NCI-H1417 (cell line): ENCODE results near the gene RAMP2.
"Not testable (repeated sequence)": the region's sequence is repeated elsewhere in the genome, so short reads cannot be mapped to it uniquely, and the experiment has no call there.

Experiments
- DNase-seq, 3 experiments: peaks; one replicate each; lab custom pipeline; 2025; lab: John Stamatoyannopoulos, UW

RAMP2 gene

DNA sequence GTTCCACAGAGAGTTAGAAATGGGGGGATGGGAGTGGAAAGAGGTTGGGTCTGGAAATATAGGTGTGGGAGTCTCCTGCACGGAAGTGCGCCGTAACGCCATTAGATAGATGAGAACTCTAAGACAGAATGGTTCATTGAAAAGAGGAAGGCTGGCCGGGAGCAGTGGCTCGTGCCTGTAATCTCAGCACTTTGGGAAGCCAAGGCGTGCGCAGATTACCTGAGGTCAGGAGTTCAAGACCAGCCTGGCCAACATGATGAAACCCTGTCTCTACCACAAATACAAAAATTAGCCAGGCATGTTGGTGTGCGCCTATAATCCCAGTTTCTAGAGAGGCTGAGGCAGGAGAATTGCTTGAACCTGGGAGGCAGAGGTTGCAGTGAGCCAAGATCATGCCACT, 7.0 kb downstream of the RAMP2 start:
- DNase-seq = not testable (repeated sequence)

DNA sequence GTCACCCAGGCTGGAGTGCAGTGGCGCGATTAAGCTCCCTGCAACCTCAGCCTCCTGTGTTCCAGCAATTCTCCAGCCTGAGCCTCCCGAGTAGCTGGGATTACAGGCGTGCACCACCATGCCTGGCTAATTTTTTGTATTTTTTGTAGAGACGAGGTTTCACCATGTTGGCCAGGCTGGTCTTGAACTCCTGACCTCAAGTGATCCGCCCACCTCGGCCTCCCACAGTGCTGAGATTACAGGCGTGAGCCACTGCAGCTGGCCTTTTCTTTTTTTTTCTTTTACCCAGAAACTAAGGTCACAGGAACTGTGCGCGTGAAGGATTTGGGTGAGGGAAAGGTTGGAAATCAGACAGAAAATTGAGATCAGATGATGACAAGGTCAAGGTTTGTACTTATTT, 8.9 kb downstream of the RAMP2 start:
- DNase-seq = not testable (repeated sequence)

DNA sequence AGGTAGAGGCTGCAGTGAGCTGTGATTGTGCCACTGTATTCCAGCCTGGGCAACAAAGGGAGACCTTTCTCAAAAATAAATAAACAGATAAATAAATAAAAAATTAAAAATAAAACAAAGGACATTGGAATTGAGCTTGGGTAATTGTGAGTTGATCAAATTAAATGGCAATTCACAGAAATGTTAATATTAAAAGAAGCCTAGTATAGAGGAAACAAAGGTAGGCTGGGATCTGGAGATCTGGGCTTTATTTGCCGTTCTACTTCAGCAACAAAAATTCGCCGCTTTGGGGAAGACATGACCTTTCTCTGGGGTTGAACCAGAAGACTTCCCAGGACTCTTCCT, 11.9 kb downstream of the RAMP2 start:
- no peak for DNase-seq

DNA sequence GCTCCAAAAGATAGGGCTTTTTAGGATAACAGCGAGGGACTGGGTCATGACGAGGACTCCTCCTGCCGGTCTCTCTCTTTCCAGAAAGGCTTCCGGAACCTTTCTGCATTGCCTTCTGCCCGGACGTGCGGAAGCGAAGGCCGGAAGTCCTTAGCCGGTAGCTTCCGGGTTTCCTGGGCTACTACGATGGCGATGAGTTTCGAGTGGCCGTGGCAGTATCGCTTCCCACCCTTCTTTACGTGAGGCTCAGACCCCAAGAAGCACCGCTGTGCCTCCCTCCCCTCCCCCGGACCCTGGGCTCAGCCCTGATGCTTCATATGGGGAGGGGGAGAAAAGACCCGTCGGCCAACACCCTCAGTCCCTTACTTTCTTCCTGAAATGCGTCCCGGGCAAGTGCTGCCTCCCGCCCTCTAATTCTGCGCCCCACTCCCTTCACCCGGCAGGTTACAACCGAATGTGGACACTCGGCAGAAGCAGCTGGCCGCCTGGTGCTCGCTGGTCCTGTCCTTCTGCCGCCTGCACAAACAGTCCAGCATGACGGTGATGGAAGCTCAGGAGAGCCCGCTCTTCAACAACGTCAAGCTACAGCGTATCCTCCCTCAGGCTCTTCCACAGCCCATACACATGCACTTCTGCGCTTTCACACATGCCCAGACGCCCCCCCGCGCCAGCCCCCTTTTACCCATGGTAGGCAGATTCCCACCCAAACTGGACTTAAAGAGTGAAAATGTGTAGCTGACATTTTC, 12.4 kb downstream of the RAMP2 start, which contains the start of gene VPS25:
Gene VPS25 (plus strand): TSS at position 160 of the 746 bp plus-strand sequence. CDS start 27 bp downstream, at position 187.
- DNase-seq = peak; percentile 79 to 88 (median 86)

DNA sequence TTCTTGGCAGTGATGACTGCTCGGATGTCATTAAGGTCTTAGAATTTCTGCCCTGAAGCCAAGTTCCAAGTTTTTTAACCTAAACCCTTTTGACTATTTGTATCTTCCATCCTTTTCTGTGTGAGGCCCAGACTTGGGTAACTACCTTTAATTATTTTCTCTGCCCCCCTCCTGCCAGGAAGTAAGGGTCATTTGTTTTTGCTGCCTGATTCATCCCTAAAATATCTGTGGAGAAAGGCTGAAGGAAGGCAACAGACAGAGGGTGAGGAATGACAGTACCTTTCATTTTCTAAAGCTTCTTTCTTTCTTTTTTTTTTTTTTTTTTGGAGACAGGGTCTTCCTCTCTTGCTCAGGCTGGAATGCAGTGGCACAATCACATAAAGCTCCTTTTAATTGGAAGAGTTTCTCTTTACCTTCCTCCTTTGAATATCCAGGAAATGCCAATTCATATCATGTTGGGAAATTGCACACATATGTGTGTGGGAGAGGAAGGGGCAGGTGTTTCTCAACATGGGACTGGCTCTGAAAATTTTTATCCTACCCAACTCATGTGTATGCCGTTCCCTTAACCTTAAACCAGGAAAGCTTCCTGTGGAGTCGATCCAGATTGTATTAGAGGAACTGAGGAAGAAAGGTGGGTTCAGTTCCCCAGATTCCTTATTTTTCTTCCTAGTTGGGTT, 13.2 kb downstream of the RAMP2 start:
- no peak for DNase-seq

DNA sequence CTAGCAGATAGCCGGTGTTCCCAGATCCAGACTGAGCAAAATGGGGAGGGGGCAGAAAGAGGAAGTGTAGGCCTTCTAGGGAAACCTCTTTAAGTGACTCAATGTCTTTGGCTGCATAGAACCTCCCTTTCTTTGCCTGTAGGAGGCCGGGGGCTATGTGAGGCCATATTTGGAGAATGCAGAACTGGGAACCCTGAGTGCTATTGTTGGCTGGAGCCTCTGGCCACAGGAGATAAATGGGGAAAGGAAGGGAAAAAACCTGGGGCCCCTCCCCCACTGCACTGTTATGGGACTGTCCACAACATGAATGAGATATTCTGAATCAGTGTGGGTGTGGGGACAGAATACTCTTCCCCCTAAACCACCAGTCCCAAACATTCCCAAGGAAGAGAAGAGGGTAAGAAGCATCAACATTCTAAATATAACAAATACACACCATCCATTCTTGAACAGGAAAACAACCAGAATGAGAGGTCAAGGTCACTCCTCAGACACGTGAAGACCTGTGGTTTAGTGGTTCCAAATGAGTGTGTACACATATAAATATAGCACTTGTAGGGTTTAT, 14.6 kb downstream of the RAMP2 start:
- DNase-seq = peak in 1 of 3 experiments; percentile 8

DNA sequence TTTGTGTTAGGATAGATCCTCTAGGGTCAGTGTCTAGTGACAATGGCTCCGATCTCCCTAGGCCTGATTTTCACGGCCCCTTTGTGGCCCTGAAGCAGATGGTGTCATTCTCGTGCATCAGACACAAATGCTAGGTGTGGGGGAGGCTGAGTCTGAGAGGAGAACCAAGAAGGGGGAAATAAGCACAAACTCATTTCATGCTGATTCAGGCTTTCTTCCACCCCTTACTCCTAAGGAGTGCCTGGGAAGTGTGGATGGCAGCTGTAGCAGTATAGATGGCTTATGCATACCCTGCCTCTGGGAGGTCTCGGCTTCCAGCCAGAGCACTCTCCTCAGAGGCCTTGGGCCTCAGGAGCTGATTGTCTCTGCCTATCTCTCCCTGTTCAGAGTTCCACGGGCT, 17.5 kb downstream of the RAMP2 start:
- no peak for DNase-seq

DNA sequence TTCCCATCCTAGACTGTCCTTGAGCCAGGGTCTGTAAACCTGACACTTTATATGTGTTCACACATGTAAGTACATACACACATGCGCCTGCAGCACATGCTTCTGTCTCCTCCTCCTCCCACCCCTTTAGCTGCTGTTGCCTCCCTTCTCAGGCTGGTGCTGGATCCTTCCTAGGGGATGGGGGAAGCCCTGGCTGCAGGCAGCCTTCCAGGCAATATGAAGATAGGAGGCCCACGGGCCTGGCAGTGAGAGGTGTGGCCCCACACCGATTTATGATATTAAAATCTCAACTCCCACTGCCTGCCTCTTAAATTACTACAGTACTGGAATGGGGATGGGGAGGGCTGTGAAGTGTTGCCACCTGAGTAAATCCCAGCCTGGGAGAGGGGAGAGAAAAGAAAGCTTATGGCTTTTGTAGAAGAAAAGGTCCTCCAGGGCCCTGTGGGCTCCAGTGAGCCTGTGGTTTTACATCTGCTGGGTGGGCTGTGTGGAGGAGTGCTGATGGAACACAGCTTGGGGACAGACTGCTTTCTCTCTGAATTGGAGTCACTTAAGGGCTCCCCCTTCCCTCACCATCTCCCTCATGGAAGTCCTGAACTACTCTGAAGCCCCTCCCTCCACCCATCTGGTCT, 18.4 kb downstream of the RAMP2 start:
- no peak for DNase-seq

DNA sequence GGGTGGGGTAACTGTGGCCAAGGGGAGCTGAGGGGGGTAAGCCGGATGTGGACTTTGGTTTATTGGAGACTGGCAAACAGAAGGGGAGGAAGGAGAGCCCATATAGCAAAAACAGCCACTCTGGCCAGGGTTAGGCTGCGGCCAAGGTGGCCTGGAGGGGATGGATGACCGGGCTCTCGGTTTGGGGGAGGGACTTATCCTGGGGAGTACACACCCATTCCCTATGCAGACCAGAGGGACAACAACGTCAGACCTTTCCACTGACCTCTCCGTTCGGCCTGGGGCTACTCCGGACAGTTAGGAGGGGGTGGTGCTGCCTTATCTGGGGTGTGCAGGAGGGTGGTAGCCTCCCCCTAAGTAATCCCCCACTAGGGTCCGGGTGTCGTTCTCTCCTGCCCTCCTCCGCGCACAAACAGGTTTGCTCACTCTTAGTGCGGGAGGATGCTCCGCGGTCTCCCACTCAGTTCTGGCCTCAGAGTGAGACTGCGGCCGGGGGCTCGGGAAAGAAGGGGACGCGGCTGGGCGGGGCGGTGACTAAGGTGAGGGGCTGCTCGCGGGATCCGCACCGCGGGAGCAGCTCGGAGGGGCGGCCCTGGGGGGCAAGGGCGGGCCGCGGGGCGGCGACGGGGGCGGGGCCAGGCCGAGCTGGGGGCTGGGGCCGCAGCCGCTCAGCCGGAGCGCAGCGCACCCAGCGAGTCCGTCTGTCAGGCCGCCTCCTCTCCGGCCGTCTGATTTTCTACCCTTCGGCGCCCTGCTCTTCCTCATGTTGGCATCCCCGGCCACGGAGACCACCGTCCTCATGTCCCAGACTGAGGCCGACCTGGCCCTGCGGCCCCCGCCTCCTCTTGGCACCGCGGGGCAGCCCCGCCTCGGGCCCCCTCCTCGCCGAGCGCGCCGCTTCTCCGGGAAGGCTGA, 19.2 kb downstream of the RAMP2 start, which contains the start of gene WNK4:
Gene WNK4 (plus strand): TSS at position 675 of the 915 bp plus-strand sequence. CDS start 89 bp downstream, at position 764.
- DNase-seq = no peak

DNA sequence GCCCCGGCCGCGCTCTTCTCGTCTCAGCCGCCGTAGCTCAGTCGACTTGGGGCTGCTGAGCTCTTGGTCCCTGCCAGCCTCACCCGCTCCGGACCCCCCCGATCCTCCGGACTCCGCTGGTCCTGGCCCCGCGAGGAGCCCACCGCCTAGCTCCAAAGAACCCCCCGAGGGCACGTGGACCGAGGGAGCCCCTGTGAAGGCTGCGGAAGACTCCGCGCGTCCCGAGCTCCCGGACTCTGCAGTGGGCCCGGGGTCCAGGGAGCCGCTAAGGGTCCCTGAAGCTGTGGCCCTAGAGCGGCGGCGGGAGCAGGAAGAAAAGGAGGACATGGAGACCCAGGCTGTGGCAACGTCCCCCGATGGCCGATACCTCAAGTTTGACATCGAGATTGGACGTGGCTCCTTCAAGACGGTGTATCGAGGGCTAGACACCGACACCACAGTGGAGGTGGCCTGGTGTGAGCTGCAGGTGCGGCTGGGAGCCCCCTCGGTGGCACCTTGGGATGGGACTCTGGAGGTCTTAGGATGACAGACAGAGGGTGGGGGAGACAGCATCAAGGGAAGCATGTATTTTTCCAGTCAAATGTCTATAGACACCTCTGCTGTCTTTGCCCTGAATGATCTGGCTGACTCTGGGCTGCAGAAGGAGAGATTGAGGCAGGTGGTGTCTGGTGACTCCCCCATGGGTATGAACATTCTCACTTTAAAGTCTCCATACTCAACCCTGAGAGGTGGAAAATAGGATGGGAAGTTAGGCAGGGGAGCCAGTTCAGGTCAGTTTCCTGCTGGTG, 20.0 kb downstream of the RAMP2 start:
- DNase-seq = no peak

DNA sequence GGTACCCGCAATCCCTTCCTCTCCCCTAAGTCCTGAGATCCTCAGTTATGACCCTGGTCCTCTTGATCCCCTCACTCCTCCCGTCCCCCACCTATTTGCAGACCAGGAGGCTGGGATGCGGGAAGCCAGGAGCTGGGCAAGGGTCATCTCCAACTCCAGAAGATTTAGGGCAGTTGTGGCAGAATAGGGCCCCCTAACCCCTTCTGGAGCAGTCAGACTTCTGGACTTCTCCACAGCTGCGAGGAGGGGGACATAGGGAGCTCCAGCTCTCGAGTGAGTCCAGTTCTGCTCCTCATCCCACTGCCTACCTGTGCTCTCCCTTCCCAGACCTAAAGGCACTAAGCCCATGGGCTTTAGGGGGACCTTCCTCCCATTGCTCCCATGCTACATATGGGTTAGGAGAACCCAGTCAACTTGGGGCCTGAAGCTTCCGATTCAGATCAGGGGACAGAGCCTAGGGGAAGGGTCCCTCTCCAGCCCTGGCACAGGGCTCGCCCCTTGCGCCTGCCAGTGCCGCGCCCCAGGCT, 20.7 kb downstream of the RAMP2 start:
- no peak for DNase-seq

DNA sequence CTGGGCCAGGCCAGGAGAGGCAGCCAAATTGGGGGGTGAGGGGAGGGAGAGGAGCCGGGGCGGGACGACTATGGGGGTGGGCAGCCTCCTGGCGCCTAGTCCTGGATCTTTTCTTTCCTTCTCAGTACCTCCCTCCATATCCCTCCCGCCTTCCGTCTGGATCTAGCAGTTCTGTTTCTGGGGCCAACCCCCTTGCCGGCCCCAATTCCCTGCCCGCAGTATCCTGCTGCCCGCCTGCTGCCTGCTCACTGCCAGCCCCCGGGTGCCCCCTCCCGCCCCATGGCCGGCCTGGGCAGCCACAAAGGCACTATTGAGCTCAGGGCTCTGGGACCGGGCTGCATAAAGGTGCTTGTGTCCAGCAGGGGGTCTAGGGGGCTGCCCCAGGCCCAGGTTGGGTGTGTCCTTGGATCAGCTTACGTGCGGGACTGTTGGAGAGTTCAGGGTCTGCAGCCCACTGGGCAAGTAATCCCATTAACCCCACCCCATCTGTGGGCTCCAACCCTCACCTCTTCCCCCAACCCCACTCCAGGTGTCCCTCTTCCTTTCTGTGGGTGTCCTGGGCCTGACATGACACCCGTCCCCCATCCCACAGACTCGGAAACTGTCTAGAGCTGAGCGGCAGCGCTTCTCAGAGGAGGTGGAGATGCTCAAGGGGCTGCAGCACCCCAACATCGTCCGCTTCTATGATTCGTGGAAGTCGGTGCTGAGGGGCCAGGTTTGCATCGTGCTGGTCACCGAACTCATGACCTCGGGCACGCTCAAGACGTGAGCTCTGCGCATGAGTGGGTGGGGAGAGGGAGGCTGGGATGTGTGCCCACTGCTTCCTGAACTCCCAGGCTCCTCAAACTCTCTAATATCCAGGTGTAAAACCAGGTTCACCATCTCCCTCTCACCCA, 21.4 kb downstream of the RAMP2 start:
- no peak for DNase-seq

DNA sequence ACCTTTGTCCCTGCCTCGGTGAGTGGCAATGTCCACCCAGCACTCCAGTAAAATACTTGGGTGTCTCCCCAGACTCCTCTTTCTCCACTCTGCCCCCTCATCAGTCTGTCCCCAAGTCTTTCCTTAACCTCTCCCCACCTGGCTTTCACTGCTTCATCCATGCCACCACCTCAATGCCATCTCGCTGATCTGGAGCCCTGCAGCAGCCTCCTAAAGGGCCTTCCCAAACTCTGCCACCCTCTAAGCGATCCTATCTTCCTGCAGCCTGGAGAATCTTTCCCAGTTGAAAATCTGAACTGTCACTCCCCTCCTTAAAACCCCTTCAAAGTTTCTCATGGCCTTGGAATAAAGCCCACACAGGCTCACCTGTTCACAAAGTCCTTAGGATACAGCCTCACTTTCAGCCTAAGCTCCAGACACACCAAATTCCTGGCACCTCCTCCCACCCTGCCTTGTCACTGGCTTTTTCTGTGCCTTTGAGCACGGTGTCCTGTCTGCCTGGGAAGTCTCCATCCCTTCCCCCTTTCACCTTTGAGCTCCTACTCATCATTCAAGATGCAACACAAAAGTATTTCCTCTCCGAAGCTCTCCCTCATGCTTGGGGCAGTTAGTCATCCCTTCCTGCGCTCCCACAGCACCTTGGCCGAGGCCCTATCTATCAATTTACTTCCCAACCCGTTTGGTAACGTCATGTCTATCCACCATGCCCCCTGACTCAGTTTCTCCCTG, 22.2 kb downstream of the RAMP2 start:
- no peak for DNase-seq

DNA sequence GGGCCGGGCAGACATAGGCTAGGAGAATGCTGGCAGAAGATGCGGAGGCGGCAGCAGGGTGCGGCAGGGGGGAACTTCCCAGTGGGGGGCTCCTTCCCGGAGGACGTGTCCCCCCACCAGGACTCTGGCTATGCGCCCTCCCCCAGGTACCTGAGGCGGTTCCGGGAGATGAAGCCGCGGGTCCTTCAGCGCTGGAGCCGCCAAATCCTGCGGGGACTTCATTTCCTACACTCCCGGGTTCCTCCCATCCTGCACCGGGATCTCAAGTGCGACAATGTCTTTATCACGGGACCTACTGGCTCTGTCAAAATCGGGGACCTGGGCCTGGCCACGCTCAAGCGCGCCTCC, 22.7 kb downstream of the RAMP2 start:
- DNase-seq = no peak

DNA sequence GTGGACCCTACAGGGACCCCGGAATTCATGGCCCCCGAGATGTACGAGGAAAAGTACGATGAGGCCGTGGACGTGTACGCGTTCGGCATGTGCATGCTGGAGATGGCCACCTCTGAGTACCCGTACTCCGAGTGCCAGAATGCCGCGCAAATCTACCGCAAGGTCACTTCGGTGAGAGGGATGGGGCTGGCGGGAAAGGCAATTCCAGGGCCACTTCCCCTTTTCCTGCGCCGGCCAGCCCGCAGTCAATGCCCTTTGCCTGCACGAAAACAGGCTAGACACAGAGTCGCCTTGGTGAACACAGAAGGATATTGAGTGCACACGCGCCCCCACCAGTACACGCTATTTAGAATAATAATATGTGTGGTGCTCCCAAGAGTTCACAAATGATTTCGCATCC, 23.4 kb downstream of the RAMP2 start:
- no peak for DNase-seq

DNA sequence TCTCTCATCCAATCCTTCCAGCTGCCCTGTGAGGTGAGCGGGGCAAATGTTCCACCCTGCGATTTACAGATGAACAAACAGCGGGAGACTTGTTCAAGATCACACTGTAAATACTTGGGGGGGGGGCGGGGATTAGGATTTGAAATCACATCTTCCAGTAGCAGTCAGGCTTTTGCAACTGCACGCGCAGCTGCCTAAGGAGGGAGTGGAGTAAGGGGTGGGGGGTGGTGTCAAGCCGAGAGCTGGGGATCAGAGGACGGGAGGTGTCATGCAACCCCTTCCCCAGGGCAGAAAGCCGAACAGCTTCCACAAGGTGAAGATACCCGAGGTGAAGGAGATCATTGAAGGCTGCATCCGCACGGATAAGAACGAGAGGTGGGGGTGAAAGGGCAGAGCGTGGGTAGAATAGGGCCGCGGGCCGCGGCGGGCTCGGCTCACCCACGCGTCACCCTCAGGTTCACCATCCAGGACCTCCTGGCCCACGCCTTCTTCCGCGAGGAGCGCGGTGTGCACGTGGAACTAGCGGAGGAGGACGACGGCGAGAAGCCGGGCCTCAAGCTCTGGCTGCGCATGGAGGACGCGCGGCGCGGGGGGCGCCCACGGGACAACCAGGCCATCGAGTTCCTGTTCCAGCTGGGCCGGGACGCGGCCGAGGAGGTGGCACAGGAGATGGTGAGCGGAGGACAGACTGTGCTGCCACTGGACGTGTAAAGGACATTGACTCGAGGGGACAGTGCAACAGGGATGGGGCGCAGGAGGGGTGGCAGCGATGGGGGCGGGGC, 24.0 kb downstream of the RAMP2 start:
- DNase-seq = no peak

DNA sequence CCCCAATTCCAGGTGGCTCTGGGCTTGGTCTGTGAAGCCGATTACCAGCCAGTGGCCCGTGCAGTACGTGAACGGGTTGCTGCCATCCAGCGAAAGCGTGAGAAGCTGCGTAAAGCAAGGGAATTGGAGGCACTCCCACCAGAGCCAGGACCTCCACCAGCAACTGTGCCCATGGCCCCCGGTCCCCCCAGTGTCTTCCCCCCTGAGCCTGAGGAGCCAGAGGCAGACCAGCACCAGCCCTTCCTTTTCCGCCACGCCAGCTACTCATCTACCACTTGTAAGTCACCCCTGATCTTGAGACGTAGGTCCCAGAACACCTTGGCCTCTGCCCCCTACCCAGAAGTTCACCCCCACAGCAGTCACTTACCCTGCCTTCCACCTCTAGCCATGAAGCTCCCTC, 26.2 kb downstream of the RAMP2 start:
- DNase-seq = no peak

DNA sequence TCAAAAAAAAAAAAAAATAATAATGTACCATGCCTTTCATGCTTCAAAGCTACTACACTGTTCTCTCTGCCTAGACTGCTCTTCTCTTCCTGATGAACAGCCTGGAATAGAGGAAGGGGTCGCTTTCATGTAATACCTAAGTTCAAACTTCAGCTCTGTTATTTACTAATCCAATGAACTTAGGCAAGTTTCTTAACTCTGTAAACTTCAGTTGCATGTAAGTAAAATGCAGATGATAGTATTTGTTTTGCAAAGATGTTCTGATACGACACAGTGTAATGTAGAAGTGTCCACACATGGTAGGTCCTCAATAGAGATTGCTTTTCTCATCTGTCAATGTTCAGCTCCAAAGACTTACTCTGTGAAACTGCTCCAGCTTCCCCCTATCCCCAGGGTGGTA, 30.9 kb downstream of the RAMP2 start:
- no peak for DNase-seq
